Peyer's patch (tissue), 4 donors: ENCODE measurements around the gene LIPC.

ENCODE experiments used
- POLR2A ChIP-seq, 2 donors: fragments of 450-650 bp; IDR thresholded peaks; one replicate each; pipeline ENCODE4 v1.5.1; 2017; ENCODE audit warnings: antibody characterized with exemption in 2 of 2, mild to moderate bottlenecking in 2 of 2, moderate library complexity in 2 of 2
- TF ChIP-seq, protein P1 (sequence below), 6 experiments: fragments of 450-650 bp in 4 of 6; fragments of 200-600 bp in 2 of 6; sonication (generic) in 1 of 6; IDR thresholded peaks; one replicate each; pipeline ENCODE4 v1.5.1; 2017 to 2019; ENCODE audit warnings: antibody characterized with exemption in 6 of 6, mild to moderate bottlenecking in 3 of 6, moderate library complexity in 1 of 6

DNA sequence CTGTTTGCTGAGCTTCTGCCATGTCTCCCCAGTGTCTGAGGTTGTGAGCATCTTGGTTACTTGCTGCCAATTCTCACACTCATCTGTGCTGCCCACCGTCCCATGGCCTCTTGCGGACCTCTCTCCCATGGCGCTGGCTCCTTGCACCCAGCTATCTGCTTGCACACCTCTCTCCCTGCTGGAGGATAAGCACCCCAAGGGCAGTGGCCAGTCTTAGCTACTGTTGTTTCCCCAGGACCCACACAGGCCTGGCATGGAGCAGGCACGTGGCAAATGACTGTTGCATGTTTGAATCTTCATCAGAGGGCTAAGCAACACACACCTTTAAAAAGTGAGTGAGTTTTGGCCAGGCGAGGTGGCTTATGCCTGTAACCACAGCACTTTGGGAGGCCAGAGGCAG is 14.7 kb downstream of the LIPC start:
- TF ChIP-seq, protein P1, sequence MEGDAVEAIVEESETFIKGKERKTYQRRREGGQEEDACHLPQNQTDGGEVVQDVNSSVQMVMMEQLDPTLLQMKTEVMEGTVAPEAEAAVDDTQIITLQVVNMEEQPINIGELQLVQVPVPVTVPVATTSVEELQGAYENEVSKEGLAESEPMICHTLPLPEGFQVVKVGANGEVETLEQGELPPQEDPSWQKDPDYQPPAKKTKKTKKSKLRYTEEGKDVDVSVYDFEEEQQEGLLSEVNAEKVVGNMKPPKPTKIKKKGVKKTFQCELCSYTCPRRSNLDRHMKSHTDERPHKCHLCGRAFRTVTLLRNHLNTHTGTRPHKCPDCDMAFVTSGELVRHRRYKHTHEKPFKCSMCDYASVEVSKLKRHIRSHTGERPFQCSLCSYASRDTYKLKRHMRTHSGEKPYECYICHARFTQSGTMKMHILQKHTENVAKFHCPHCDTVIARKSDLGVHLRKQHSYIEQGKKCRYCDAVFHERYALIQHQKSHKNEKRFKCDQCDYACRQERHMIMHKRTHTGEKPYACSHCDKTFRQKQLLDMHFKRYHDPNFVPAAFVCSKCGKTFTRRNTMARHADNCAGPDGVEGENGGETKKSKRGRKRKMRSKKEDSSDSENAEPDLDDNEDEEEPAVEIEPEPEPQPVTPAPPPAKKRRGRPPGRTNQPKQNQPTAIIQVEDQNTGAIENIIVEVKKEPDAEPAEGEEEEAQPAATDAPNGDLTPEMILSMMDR (IDR thresholded peaks at IDR 0.05), result no peak
- no peak for TF ChIP-seq POLR2A (IDR thresholded peaks at IDR 0.05)
